ENCODE results near the gene UBE2B.

DNA sequence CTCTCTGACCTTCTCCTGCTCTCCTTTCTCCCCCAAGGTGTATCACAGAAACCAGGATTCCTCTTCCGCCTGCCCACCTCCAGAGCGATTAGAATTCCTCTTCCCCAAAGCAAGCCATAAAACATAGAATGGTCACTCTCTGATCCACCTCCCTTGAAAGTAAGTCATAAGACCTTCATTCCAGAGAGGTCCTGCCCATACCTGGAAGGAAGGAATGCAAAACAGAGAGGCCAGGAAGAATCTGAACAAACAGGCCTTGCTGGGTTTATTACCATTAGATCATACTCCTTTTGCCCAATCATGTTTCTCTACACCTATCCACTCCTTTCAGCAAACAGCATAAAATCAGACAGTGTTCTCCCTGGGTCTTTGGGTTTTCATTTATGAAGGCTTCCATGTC, 25.4 kb upstream of the UBE2B start:
- TF ChIP-seq, protein P1, sequence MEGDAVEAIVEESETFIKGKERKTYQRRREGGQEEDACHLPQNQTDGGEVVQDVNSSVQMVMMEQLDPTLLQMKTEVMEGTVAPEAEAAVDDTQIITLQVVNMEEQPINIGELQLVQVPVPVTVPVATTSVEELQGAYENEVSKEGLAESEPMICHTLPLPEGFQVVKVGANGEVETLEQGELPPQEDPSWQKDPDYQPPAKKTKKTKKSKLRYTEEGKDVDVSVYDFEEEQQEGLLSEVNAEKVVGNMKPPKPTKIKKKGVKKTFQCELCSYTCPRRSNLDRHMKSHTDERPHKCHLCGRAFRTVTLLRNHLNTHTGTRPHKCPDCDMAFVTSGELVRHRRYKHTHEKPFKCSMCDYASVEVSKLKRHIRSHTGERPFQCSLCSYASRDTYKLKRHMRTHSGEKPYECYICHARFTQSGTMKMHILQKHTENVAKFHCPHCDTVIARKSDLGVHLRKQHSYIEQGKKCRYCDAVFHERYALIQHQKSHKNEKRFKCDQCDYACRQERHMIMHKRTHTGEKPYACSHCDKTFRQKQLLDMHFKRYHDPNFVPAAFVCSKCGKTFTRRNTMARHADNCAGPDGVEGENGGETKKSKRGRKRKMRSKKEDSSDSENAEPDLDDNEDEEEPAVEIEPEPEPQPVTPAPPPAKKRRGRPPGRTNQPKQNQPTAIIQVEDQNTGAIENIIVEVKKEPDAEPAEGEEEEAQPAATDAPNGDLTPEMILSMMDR (conservative IDR thresholded peaks at IDR 0.05; ENCODE audit: low read length), result no peak
- no peak for TF ChIP-seq EZH2phosphoT487 (IDR thresholded peaks at IDR 0.05; ENCODE audit: borderline replicate concordance, low read depth, low read length)
